ENCODE measurements around the gene SLC37A1.

The SLC37A1 gene

DNA sequence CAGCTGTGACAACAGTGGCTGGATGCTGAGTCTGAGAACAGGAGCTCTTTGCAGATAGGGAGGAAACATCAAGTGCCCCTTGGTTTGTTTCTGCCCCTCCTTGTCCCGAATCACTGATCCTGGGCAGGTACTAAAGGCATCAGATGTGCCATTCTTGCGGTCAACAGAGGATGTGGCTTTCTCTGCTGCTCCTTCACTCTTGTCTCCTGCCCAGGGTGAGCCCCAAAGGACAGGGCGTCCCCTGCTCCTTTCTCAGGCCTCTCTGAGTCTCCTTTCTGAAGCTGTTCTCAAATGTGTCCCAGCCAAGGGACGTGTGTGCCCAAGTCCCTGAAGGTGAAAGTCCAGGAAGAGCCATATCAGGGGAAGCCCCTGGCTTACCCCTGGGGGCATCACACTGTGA lies 31.7 kb downstream of the SLC37A1 start (continued):
- TF ChIP-seq ZNF140 (tag by site-specific recombination; IDR thresholded peaks at IDR 0.05) = no peak

DNA sequence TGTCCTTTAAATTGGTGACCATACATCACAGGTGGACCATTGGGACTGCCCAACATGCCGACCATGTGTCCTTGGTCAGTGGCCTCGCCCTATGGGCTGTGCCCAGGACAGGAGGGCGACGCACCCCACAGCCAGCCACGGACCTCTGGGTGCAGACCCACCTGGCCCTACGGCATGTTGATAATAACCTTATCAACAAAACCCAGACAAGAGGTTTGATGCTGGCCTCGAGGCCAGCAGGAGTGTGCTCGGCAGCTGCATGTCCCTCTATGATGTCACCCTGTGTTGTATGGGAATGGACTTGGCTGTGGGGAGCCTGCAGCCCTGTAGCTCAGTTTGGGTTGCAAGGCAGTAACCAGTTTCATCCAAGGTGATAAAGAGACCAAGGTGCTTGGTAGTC lies 32.1 kb downstream of the SLC37A1 start:
- Histone ChIP-seq H3K36me3 (ENCODE audit: control insufficient read depth in 2 of 2, insufficient read depth in 1 of 2, low read length in 2 of 2) (peaks cover 0 to 37% of the 10 kb centered on the region in 2 experiments; a peak in 1 of 3 replicates), H3K9me3 (ENCODE audit: control insufficient read depth, insufficient read depth, low read depth, low read length) (no peaks in the 10 kb centered on the region), H3K4me1 (ENCODE audit: control insufficient read depth, insufficient read depth, low read length) (no peaks in the 10 kb centered on the region), H3K4me3 (ENCODE audit: low read depth, low read length) (no peak overlapping the region), H3K27ac (ENCODE audit: extremely low read depth, low read depth, low read length) (no peak overlapping the region)
- CTCF ChIA-PET = interaction anchor here (0.6 kb wide), 1 partner anchor 56 kb away, joined by 3 read pairs; no protein-coding TSS in a partner anchor
- no peak for TF ChIP-seq MZF1 (tag by site-specific recombination; IDR thresholded peaks at IDR 0.05; ENCODE audit: borderline replicate concordance)
- TF ChIP-seq ZNF274 (IDR thresholded peaks at IDR 0.05; ENCODE audit: low read length) = no peak
- no peak for TF ChIP-seq ZNF274 (tag by site-specific recombination; IDR thresholded peaks at IDR 0.05; ENCODE audit: borderline replicate concordance)
- TF ChIP-seq ZNF48 (tag by site-specific recombination; IDR thresholded peaks at IDR 0.05) = no peak
- TF ChIP-seq ZSCAN23 (tag by site-specific recombination; IDR thresholded peaks at IDR 0.05) = no peak
- TF ChIP-seq ZNF510 (tag by site-specific recombination; IDR thresholded peaks at IDR 0.05; ENCODE audit: insufficient replicate concordance) = no peak
- TF ChIP-seq, protein P1, sequence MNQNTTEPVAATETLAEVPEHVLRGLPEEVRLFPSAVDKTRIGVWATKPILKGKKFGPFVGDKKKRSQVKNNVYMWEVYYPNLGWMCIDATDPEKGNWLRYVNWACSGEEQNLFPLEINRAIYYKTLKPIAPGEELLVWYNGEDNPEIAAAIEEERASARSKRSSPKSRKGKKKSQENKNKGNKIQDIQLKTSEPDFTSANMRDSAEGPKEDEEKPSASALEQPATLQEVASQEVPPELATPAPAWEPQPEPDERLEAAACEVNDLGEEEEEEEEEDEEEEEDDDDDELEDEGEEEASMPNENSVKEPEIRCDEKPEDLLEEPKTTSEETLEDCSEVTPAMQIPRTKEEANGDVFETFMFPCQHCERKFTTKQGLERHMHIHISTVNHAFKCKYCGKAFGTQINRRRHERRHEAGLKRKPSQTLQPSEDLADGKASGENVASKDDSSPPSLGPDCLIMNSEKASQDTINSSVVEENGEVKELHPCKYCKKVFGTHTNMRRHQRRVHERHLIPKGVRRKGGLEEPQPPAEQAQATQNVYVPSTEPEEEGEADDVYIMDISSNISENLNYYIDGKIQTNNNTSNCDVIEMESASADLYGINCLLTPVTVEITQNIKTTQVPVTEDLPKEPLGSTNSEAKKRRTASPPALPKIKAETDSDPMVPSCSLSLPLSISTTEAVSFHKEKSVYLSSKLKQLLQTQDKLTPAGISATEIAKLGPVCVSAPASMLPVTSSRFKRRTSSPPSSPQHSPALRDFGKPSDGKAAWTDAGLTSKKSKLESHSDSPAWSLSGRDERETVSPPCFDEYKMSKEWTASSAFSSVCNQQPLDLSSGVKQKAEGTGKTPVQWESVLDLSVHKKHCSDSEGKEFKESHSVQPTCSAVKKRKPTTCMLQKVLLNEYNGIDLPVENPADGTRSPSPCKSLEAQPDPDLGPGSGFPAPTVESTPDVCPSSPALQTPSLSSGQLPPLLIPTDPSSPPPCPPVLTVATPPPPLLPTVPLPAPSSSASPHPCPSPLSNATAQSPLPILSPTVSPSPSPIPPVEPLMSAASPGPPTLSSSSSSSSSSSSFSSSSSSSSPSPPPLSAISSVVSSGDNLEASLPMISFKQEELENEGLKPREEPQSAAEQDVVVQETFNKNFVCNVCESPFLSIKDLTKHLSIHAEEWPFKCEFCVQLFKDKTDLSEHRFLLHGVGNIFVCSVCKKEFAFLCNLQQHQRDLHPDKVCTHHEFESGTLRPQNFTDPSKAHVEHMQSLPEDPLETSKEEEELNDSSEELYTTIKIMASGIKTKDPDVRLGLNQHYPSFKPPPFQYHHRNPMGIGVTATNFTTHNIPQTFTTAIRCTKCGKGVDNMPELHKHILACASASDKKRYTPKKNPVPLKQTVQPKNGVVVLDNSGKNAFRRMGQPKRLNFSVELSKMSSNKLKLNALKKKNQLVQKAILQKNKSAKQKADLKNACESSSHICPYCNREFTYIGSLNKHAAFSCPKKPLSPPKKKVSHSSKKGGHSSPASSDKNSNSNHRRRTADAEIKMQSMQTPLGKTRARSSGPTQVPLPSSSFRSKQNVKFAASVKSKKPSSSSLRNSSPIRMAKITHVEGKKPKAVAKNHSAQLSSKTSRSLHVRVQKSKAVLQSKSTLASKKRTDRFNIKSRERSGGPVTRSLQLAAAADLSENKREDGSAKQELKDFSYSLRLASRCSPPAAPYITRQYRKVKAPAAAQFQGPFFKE (tag by site-specific recombination; IDR thresholded peaks at IDR 0.05; ENCODE audit: borderline replicate concordance) = no peak
- no peak for TF ChIP-seq HOXA7 (CRISPR knock-in tag; IDR thresholded peaks at IDR 0.05; ENCODE audit: borderline replicate concordance)
- TF ChIP-seq, protein P2, sequence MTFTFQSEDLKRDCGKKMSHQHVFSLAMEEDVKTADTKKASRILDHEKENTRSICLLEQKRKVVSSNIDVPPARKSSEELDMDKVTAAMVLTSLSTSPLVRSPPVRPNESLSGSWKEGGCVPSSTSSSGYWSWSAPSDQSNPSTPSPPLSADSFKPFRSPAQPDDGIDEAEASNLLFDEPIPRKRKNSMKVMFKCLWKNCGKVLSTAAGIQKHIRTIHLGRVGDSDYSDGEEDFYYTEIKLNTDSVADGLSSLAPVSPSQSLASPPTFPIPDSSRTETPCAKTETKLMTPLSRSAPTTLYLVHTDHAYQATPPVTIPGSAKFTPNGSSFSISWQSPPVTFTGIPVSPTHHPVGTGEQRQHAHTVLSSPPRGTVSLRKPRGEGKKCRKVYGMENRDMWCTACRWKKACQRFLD (tag by site-specific recombination; IDR thresholded peaks at IDR 0.05) = no peak
- no peak for TF ChIP-seq ZNF521 (tag by site-specific recombination; IDR thresholded peaks at IDR 0.05)
- no peak for TF ChIP-seq ZNF768 (tag by site-specific recombination; IDR thresholded peaks at IDR 0.05)
- no peak for TF ChIP-seq ZNF335 (tag by site-specific recombination; conservative IDR thresholded peaks at IDR 0.05)
- no peak for TF ChIP-seq ZEB2 (tag by site-specific recombination; IDR thresholded peaks at IDR 0.05)
- TF ChIP-seq, protein P3, sequence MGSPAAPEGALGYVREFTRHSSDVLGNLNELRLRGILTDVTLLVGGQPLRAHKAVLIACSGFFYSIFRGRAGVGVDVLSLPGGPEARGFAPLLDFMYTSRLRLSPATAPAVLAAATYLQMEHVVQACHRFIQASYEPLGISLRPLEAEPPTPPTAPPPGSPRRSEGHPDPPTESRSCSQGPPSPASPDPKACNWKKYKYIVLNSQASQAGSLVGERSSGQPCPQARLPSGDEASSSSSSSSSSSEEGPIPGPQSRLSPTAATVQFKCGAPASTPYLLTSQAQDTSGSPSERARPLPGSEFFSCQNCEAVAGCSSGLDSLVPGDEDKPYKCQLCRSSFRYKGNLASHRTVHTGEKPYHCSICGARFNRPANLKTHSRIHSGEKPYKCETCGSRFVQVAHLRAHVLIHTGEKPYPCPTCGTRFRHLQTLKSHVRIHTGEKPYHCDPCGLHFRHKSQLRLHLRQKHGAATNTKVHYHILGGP (tag by site-specific recombination; IDR thresholded peaks at IDR 0.05) = no peak
- no peak for TF ChIP-seq ZNF133 (tag by site-specific recombination; IDR thresholded peaks at IDR 0.05)
- no peak for TF ChIP-seq ZSCAN30 (tag by site-specific recombination; IDR thresholded peaks at IDR 0.05)
- POLR2A ChIA-PET = interaction anchor here (1.5 kb wide), 1 partner anchor 10 kb away, joined by 5 read pairs; no protein-coding TSS in a partner anchor
